Measurements from ENCODE around the gene CFAP99. TPM values are rescaled to one million over a fixed set of nuclear protein-coding genes. Genes with fewer than 3 reads are reported as not detected.

Gene CFAP99
- total RNA-seq, 1 donor from 2014 or later, result not detected

- DNase-seq, result no peak
These were observed 52.0 kb downstream of the CFAP99 start for GRCh38 chr4:2470791-2471190.

- DNase-seq, result no peak
These were observed 53.4 kb downstream of the CFAP99 start for GRCh38 chr4:2472187-2472586.

GRCh38 chr4:2478229-2478628 is 59.5 kb downstream of the CFAP99 start:
- DNase-seq, result no peak

- no peak for DNase-seq
These were observed 61.9 kb downstream of the CFAP99 start for GRCh38 chr4:2480649-2481048.

GRCh38 chr4:2482192-2482591 is 63.4 kb downstream of the CFAP99 start:
- DNase-seq, result no peak

GRCh38 chr4:2482693-2483092 is 63.9 kb downstream of the CFAP99 start:
- peak; percentile 12 for DNase-seq

- no peak for DNase-seq
These were observed 64.5 kb downstream of the CFAP99 start for GRCh38 chr4:2483237-2483636.

- DNase-seq, result no peak
These were observed 65.4 kb downstream of the CFAP99 start for GRCh38 chr4:2484185-2484584.

GRCh38 chr4:2484993-2485392 is 66.2 kb downstream of the CFAP99 start:
- no peak for DNase-seq

GRCh38 chr4:2485956-2486355 is 67.2 kb downstream of the CFAP99 start:
- no peak for DNase-seq

- DNase-seq, result no peak
These were observed 68.2 kb downstream of the CFAP99 start for GRCh38 chr4:2486981-2487380.

GRCh38 chr4:2487632-2488031 is 68.9 kb downstream of the CFAP99 start:
- no peak for DNase-seq

- no peak for DNase-seq
These were observed 70.5 kb downstream of the CFAP99 start for GRCh38 chr4:2489081-2489805.

GRCh38 chr4:2489841-2490552 is 71.2 kb downstream of the CFAP99 start:
- DNase-seq, result no peak

GRCh38 chr4:2492970-2493369 is 74.2 kb downstream of the CFAP99 start:
- DNase-seq, result no peak

GRCh38 chr4:2494992-2495391 is 76.2 kb downstream of the CFAP99 start:
- DNase-seq, result no peak

- DNase-seq, result no peak
These were observed 78.6 kb downstream of the CFAP99 start for GRCh38 chr4:2497324-2497723.

GRCh38 chr4:2497931-2498330 is 79.2 kb downstream of the CFAP99 start:
- DNase-seq, result no peak

- no peak for DNase-seq
These were observed 81.8 kb downstream of the CFAP99 start for GRCh38 chr4:2500547-2500946.

- no peak for DNase-seq
These were observed 82.4 kb downstream of the CFAP99 start for GRCh38 chr4:2501034-2501594.

- DNase-seq, result no peak
These were observed 85.1 kb downstream of the CFAP99 start for GRCh38 chr4:2503809-2504208.

GRCh38 chr4:2507259-2507658 is 88.5 kb downstream of the CFAP99 start:
- no peak for DNase-seq

GRCh38 chr4:2507855-2508254 is 89.1 kb downstream of the CFAP99 start:
- no peak for DNase-seq

All from occipital lobe (tissue), 2 donors.